AG08396 (cell line): ENCODE data around the gene RAB27A.
"Not testable (repeated sequence)": the region's sequence is repeated elsewhere in the genome, so short reads cannot be mapped to it uniquely, and the experiment has no call there.

Experiments
- DNase-seq: peaks from one replicate; pipeline ENCODE4 v3.0.0; 2012; ENCODE audit warnings: low spot score, mixed read lengths

Gene RAB27A

DNA sequence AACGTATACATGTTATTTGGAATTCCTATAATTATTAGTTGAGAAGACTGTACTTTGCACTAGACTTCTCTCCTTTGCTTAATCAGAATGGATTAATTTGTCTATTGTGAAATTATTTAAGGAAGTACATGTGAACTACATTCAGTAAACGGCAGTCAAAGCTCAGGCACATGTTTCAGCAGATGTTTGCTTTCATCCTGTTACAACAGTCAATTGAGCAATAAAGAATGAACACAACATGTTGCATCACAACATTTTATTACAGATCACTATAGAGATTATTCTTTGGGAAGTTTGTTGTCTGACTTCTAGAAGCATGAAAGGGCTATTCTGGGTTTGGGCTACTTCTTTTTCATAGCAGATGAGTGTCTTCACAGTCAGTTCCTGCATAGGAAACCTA is 39.2 kb downstream of the RAB27A start:
- DNase-seq, result peak; percentile 28

DNA sequence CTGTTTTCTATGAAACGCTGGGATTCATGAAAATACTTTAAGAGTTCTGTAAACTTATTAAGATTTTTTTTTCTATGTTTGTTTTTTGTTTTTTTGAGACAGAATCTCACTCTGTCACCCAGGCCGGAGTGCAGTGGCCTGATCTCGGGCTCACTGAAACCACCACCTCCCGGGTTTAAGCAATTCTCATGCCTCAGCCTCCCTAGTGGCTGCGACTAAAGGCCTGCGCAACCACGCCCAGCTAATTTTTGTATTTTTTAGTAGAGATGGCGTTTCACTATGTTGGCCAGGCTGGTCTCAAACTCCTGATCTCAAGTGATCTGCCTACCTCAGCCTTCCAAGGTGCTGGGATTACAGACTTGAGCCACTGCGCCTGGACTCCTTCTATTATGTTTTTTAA is 39.7 kb downstream of the RAB27A start:
- DNase-seq, result not testable (repeated sequence)

DNA sequence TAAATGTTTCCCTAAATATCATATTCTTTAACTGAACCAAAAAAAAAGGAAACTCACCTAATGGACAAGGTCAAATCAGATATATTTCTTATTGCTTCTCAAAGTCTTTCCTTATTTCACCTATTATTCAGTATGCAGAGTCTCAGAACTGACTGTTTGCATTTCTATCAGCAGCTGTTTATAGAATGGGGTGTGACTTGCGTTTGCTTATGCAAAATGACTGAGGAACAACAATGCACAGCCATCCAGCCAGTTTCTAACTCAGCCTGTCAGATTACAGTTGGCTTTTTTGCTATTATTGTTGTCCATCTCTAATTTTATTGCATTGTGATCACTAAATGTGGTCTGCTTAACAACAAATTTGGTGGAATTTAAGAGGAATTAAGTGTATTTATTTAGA is 40.7 kb downstream of the RAB27A start:
- DNase-seq, result no peak

DNA sequence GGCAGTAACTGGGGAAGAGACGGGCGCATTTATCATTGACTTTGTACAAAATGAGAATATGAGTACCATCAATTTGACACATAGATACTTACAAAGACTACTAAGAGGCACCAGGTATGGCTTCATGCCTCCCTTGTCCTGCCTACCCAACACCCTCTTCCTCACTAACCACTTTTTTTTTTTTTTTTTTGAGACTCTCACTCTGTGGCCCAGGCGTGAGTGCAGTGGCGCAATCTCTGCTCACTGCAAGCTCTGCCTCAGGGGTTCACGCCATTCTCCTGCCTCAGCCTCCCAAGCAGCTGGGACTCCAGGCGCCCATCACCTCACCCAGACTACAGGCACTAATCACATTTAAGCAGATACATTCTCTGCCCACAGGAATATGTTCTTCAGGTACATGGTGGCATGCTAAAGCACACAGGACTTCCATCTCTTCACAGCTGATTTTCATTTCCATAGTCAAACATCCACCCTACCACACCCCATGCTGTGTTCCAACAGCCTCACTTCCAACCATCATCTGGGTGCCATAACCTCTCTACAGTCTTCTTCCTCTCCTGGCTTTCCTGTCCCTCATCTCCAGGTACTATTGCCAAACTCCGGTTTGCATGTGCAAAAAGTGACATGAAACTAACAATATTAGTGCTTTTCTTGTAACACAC is 41.7 kb downstream of the RAB27A start:
- DNase-seq, result no peak

DNA sequence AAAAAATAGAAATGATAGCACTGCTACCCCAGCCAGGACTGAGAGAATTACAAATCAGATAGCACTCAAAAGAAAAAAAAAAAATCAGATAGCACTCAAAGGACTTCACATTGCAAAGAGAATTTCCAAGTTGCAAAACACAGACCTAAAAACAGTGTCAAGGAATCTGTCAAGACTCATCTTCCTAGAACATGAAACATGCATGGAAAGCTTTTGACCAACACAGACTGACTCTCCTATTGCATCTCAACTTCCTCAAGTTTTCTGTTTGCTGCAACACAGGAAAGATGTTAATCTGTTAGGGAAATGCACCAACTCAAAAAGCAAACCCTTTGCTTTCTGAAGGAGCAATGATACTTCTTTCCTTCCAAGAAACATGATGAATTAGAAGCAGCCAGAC is 42.3 kb downstream of the RAB27A start:
- DNase-seq, result no peak

DNA sequence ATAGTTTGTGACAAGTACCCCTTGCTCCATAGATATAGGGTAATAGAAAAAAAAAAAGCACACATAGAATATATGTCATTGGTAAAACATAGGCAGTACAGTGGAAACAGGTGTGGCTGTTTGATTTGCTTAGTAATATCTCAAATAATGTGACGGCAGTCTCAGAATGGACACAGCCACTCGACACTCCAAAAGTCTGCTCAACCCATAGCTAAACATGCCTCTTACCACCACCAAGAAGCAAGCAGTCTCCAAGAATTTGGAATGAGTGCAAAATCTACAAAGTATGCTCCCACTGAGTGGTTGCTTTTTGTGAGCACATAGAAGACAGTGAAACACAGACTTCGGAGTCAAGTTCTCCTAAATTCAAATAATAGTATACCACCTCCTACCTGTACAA is 43.0 kb downstream of the RAB27A start:
- DNase-seq, result no peak

DNA sequence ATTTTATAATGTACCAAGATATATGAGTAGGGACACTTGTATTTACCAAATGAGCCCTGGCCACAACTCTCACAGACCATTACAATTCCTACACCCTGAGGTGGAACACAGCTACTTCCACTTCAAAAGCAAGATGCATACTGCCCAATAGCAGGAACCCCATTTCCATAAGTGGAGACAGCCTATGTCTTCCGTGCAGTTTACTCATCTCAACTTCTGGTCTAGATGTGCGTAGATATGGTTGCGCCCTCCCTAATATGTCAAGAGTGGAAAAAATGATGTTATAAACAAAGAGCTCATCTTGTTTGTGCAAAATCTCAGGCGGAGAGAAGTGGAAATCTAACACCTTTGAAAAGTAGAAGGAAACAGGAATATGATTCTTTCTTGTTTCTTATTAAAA is 44.6 kb downstream of the RAB27A start:
- no peak for DNase-seq

DNA sequence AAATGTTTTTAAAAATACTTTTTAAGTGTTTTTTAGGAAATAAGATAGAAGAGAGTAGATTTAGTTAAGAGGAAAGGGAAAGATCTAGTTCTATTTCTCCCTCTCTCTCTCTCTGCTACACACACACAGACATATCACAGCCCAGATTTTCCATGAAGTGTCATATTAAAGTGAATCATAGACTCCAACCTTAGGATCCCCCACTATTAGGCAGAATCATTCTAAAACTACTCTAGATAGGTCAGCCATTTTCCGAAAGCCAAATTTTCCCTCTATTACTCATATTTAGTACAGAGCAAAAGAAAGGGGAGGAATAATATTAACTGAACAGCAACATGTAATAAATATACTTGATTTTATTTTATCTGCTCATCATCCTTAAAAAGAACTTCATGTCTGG is 47.7 kb downstream of the RAB27A start:
- no peak for DNase-seq

DNA sequence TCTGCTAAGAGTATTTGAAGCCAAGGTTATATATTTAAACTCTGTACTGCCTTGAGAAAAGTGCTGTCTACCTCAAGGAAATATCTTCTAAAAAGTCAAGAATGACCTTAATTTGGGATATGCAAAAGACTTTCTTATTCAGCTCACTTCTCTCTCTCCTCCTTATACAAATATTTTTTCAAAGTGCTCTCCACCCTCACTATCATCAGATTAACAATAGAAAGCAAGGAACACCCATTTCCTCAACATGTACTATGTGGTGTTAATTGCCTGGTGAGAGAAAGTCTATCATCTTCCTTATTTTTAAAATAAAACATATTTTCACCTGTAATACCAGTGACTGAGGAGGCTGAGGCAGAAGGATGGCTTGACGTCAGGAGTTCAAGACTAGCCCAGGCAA is 48.4 kb downstream of the RAB27A start:
- no peak for DNase-seq

DNA sequence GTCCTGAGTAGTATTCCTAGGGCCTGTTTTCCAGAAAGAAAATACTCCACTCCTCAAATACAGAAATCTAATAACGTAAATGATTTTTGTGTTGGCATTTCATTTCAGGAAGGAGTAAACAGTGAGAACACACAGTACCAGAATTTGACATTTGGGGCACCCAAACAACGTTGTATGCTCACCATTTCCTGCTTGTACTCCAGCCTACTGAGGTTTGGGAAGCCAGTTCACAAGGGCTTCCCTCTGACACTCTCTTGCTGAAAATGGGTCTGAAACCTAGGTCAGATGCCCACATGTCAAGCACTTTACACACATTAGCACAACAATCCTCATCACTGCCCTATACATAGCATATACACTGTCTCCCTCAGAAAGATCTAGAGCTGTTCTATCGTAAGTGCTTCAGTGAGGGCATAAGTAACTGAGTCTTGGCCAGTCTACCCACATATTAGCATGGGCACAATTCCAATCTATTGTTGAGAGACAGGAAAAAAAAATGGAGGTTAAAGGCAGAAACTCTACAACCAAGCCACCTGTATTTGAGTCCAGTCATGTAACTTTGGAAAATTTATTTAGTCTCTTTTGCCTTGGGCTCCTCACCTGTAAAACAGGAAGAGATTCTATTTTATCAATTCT is 49.4 kb downstream of the RAB27A start:
- no peak for DNase-seq

DNA sequence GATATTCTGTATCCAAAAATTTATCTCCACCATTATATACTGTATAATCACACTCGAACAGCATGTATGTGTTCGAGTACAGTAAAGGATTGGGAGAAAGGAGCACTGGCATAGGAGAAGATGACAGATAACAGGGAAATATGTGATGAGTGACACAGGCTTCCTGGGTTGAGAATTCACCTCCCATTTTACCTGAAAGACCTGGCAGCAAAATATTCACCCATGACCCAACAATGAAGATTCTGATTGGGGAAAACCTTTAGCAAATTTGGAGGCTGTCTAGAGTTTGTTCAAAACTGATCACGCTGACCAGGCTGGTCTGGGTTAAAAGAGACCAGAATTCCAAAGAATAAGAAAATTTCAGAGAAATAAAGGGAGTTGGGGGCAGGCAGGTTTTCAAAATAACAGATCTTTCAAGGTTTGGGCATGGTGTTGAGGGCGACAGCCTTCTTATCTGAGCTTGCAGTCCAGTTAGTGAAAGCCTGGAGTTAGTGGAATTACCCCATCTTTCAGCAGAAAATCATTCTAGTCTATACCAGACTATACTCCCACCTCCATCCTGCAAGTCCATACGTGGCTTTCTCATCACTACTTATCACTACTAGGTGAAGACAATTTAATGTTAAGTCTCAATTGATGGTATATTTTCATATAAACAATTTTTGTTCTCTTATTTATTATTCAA is 50.0 kb downstream of the RAB27A start:
- no peak for DNase-seq

DNA sequence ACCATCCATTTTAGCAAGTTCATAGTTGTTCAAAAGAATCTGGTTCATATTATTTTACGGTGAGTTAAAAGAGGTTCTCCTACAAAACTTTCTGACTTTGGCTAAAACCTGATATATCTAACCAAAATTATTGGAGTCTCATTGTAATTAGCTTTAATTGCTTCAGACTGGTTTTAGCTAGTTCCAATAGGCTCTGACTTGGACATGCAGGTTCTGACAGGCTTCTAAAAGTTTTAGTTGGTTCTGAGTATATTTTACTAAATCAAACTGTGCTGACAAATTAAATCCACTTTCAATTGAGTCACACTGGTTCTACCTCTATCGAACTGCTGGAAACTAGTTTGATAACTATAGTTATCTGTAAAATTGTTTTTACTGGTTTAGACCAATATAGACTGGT is 50.7 kb downstream of the RAB27A start:
- DNase-seq, result no peak

DNA sequence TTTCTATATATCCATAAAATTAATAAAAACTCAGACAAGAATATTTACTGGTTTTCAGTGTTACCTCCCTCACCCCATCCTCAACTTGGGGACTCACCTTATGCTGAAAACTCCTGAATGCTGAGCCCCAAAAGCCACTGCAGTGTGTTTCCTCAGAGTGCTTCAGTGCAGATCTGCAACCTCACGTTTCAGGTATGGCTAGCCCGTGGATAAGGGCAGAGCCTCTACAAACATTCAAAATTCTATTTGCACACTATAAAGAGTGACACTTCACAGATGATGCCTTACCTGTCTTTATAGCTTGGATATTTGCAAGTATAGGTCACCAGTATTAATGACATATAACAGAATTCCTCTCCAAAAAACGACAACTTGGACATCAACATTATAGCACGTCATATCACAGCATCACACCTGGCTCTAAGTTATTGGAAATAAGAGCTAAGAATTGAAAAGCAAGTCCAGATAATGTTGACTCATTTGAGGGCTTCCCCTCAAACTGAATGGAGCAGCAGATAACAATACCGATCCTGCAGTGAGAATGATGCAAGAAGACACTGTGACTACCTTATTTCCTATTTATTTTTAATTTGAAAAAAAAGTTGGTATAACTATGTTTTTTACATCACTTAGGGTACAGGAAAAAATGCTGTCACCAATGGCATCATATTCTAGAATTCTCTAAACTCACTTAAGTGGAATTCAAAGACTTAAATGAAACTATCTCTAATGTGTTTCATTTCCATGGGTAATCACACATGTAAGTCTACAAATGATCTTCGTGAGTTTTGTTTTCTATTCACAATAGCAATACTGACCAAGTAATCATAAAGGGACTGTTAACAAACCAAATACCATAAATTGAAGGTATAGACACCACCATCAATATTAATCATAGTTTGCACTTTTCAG is 52.1 kb downstream of the RAB27A start:
- DNase-seq, result no peak

DNA sequence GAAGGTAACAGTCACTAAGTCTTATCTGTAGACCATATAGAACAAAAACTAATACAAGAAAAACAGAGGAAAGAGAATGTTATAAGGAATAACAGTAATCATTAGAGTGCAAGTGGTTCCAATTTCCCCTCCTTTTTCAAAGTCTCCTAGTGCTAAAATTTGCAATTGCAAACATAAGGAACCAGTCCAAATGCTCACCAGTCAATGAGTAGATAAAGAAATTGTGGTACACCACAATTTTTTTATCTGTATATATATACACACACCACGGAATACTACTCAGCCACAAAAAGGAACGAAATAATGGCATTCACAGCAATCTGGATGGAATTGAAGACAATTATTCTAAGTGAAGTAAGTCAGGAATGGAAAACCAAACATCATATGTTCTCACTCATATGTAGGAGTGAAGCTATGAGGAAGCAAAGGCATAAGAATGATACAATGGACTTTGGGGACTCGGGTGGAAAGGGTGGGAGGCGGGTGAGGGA is 54.0 kb downstream of the RAB27A start:
- no peak for DNase-seq

DNA sequence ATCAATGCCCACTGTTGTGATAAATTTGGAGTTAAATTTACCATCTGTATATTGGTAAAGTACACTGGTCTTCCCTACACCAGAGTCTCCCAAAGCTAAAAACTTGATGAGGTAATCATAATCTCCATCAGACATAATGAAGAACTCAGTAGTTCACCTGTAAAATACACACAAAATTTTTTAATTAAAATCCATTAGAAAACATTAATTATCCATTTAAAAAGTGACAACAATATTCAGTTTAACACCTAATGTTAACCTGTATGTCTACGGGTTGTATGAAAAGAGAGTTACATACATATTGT is 54.9 kb downstream of the RAB27A start:
- no peak for DNase-seq

DNA sequence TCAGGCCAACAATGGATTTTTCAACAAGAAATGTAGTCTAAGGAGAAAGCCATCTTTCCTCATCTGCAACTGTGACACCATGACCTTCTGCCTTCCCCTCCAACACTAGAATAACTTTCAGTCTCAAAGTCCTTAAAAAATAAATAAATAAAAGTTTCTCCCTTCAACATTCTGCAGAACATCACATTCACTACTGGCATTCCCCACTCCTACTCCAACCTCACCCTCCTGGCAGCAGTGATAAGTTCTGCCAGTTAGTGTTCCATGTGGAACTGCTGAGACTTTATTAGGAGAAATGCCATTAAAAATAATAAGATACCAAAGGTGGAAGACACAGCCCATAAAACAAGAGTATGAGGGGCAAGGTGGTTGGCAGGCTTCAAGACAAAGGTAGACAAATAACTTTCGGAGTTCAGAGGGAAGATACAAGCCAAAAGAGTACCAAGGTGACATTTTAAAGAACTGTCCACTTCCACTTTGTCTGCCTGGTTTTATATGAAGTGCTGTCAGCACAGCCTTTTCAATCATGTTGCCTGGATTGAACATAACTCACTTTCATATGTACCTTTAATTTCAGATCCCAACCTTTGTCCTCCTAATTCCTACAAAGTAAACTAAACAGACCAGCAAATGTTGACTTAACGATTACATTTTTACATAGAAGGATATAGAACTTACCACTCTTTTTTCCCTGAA is 55.4 kb downstream of the RAB27A start:
- DNase-seq, result no peak

DNA sequence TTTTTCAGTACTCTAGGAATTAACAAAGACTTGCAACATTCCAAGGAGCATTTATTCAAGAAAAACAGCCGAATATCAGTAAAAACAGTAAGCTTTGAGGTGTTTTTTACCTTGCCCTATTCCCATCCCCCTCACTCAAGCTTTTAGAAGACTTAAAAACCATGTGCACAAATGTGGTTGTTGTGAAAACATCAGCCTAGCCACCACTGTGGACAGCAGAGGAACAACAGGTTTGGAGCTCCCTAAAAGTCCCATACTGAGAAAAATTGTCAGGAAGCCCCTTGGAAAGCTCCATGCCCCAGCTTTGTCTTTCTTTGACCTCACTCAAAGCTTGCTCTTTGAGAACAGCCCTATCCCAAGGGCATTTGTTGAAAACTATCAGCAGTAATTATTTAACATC is 58.2 kb downstream of the RAB27A start:
- DNase-seq, result no peak

DNA sequence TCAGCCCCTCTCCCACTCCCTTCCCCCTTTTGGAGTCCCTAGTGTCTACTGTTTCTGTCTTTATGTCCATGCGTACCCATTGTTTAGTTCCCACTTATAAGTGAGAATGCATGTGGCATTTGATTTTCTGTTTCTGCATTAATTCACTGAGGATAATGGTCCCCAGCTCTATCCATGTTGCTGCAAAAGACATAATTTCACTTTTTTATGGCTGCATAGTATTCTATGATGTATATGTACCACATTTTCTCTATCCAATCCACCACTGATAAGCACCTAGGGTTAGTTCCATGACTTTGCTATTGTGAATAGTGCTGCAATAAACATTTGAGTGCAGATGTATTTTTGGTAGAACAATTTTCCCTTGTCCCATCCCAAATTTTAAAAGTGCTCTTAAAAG is 58.7 kb downstream of the RAB27A start:
- no peak for DNase-seq

DNA sequence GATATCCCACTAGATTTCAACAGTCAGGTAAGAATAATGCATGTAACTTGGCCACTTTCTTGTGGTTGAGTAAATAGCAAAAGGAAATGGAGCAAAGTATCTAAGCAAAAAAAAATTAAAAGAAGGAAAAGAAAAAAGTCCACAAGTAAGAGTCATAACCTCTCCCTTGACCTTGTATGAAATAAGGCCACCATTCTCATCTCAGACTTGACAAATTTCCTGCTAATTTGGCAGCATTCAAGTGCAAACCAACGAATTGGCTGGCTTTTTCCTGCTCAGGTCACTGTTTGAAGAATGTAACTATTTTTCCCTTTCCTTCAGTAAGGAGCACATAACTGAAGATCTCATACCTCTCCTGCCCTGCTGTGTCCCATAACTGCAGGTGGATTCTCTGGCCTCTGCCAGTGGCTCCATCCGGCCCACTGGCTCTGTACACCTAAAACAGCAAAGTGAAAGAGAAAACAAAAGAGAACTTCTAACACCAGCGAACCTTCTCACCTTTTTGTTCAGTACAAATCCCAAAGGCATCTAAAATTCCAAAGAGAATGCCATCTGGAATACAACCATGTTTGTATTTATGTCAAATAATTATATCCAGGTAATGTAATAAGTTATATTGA is 59.5 kb downstream of the RAB27A start:
- no peak for DNase-seq

DNA sequence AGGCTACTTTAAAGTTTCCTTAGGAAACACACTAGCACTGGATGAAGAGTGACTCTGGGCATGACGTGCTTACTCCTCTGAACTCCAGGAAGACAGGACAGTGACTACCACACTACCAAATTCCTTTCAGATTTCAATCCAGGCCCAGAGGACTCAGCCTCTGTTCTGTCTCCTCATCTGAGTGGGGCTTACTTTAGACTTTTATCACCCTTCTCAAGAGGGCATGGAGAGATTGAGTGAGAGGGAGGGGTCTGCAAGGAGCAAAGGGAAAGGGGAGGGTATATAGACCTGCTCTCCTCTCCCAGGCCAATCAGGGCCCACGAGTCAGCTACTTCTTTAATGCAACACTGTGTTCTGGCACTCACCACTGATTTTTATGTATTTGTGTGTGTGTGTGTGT is 63.5 kb downstream of the RAB27A start:
- DNase-seq, result no peak

DNA sequence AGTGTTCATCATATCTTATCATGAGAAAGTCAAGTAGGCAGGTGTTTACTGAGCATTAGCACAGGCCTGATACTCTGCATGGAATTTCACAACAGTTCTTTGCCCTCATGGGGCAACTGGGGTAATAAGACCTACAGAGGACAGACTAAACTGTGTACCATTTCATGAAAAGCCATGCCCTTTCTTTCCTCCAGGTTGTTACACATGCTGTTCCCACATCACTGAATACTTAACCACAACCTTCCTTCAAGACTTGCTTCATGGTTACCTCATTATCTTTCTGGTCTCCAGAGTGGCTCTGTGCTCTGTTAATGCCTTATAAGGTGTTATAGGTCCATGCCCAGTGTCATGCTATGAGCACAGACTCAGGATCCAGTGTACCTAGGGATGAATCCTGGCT is 64.7 kb downstream of the RAB27A start:
- DNase-seq, result no peak

DNA sequence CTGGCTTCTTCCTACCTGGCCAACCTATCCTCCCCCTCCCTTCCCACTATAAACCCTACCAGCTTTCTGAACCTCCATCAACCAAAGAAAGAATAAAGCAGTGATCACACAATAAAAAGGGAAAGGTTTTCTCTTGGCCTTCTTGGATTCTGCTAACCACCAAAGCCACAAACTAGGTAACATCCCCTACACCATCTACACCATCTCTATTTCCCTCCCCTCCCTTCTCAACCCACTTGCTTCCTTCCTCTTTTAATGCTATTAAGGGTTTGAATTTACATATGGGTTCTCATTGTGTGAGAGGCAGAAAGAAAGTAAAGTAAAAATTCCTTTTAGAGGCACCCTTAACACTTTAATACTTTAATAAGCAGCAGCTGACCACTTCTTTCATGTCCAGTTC is 67.0 kb downstream of the RAB27A start:
- no peak for DNase-seq
